Measurements from ENCODE around the gene FMOD. TPM values are rescaled to one million over a fixed set of nuclear protein-coding genes. Genes with fewer than 3 reads are reported as not detected.

Gene FMOD
- polyA plus RNA-seq, 3 donors: not detected

DNA sequence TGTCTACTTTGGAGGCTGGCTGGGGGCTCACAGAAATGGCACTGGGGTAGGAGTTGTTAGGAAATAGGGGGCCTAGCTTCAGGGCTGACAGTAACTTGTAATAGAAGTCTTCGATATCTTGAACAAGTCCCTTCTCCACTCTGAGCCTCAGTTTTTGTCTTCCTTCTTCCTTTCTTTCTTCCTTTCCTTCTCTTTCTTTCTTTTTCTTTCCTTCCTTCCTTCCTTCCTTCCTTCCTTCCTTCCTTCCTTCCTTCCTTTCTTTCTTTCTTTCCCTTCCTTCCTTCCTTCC lies 32.7 kb downstream of the FMOD start:
- Mint-ChIP-seq H3K27me3 (ENCODE audit: low read depth in 3 of 3) (peaks cover 0 to 4% (median 2%) of the 10 kb centered on the region in 3 donors), H3K4me3 (no peak overlapping the region), H3K27ac (no peak overlapping the region), H3K9me3 (peaks cover 0 to 3% (median 2%) of the 10 kb centered on the region in 7 donors), H3K4me1 (peaks cover 42% of the 10 kb centered on the region), H3K36me3 (peaks cover 8 to 12% of the 10 kb centered on the region in 2 donors)
- Histone ChIP-seq H3K4me2 (replicated peaks; ENCODE audit: extremely low read depth, low read length, poor library complexity, severe bottlenecking) (no peak overlapping the region), H3K4me3 (replicated peaks in 1 of 3; ENCODE audit: low read depth in 2 of 3, low read length in 3 of 3) (no peak overlapping the region), H3K4me1 (ENCODE audit: control insufficient read depth in 1 of 2, insufficient read depth in 2 of 2, low read length in 2 of 2) (peaks cover 34% of the 10 kb centered on the region in 2 donors), H3K9ac (ENCODE audit: insufficient read depth, low read length, poor library complexity, severe bottlenecking) (no peak overlapping the region), H3K27me3 (ENCODE audit: control insufficient read depth in 2 of 2, insufficient read depth in 2 of 2, low read length in 2 of 2) (no peaks in the 10 kb centered on the region), H3K27ac (ENCODE audit: low read depth in 1 of 2, low read length in 2 of 2) (no peak overlapping the region), H3K9me3 (replicated peaks in 1 of 2; ENCODE audit: control insufficient read depth in 1 of 2, insufficient read depth in 1 of 2, low read length in 2 of 2) (no peaks in the 10 kb centered on the region), H4K20me1 (ENCODE audit: insufficient read depth, low read length) (peaks cover 3% of the 10 kb centered on the region), H3K36me3 (replicated peaks in 1 of 2; ENCODE audit: control insufficient read depth in 1 of 2, insufficient read depth in 2 of 2, low read length in 2 of 2) (no peaks in the 10 kb centered on the region), H3K79me2 (ENCODE audit: insufficient read depth, low read length) (no peaks in the 10 kb centered on the region), H2AFZ (ENCODE audit: insufficient read depth, low read depth, low read length, poor library complexity, severe bottlenecking) (no peak overlapping the region)
- TF ChIP-seq, protein P1, sequence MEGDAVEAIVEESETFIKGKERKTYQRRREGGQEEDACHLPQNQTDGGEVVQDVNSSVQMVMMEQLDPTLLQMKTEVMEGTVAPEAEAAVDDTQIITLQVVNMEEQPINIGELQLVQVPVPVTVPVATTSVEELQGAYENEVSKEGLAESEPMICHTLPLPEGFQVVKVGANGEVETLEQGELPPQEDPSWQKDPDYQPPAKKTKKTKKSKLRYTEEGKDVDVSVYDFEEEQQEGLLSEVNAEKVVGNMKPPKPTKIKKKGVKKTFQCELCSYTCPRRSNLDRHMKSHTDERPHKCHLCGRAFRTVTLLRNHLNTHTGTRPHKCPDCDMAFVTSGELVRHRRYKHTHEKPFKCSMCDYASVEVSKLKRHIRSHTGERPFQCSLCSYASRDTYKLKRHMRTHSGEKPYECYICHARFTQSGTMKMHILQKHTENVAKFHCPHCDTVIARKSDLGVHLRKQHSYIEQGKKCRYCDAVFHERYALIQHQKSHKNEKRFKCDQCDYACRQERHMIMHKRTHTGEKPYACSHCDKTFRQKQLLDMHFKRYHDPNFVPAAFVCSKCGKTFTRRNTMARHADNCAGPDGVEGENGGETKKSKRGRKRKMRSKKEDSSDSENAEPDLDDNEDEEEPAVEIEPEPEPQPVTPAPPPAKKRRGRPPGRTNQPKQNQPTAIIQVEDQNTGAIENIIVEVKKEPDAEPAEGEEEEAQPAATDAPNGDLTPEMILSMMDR (IDR thresholded peaks at IDR 0.05): no peak
- DNase-seq: no peak
- intact Hi-C loops (cut with micrococcal nuclease): no loop called here
- WGBS (ENCODE audit: insufficient coverage): no CpG with 5 or more reads among the region's 1 CpG

DNA sequence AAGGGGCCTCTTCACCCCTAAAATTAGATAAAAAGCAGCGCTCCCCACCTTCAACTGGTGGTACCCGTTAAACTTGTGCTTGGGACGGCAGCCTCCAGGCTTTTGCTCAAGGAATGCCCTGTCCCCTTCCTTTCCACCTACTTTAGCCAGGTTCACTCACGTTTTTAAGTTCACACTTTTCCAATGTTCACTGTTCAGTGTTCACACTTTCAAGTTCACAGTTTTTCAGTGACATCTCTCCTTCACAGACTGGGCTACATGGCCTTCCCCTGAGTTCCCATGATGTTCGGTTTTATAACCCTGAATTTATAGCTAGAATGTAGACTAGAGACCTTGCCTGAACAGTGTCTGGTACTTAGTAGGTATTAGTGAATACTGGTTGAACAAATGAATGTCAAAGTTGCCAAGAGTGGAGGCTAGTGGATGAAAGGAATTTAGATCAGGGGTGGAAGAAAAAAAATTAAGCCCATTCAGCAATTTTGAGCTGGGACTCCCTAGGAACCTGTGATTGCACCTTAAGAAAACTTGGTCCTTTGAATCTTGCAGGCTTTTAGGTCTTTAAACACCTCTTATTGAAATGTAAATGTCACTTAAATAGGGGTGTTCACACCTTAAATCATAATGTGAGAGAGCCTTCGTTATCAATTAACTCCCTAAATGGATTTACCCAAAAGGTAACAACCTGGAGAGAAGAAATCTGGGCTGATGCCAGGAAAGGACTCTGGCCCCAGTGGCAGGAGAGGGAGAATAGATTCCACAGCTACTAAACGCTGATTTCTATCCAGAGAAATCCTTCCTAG lies 33.3 kb downstream of the FMOD start:
- no peak overlapping the region for H3K27ac Mint-ChIP-seq
- Histone ChIP-seq H3K79me2 (ENCODE audit: insufficient read depth, low read length) (no peaks in the 10 kb centered on the region), H3K4me1 (ENCODE audit: control insufficient read depth in 1 of 2, insufficient read depth in 2 of 2, low read length in 2 of 2) (peaks cover 29% of the 10 kb centered on the region in 2 donors), H4K20me1 (ENCODE audit: insufficient read depth, low read length) (peaks cover 6% of the 10 kb centered on the region), H3K4me3 (replicated peaks in 1 of 3; ENCODE audit: low read depth in 2 of 3, low read length in 3 of 3) (no peak overlapping the region), H3K9ac (ENCODE audit: insufficient read depth, low read length, poor library complexity, severe bottlenecking) (no peak overlapping the region), H3K4me2 (replicated peaks; ENCODE audit: extremely low read depth, low read length, poor library complexity, severe bottlenecking) (no peak overlapping the region), H3K9me3 (replicated peaks in 1 of 2; ENCODE audit: control insufficient read depth in 1 of 2, insufficient read depth in 1 of 2, low read length in 2 of 2) (no peaks in the 10 kb centered on the region), H3K36me3 (replicated peaks in 1 of 2; ENCODE audit: control insufficient read depth in 1 of 2, insufficient read depth in 2 of 2, low read length in 2 of 2) (no peaks in the 10 kb centered on the region), H3K27ac (ENCODE audit: low read depth in 1 of 2, low read length in 2 of 2) (no peak overlapping the region), H2AFZ (ENCODE audit: insufficient read depth, low read depth, low read length, poor library complexity, severe bottlenecking) (no peak overlapping the region), H3K27me3 (ENCODE audit: control insufficient read depth in 2 of 2, insufficient read depth in 2 of 2, low read length in 2 of 2) (no peaks in the 10 kb centered on the region)
- peaks cover 8 to 12% of the 10 kb centered on the region in 2 donors for H3K36me3 Mint-ChIP-seq
- WGBS (ENCODE audit: insufficient coverage): 89% methylated on average over 4 of the region's 7 CpGs
- TF ChIP-seq, protein P1 (IDR thresholded peaks at IDR 0.05): no peak
- H3K4me3 Mint-ChIP-seq: no peak overlapping the region
- H3K27me3 Mint-ChIP-seq (ENCODE audit: low read depth in 3 of 3): peaks cover 0 to 4% (median 2%) of the 10 kb centered on the region in 3 donors
- H3K4me1 Mint-ChIP-seq: peaks cover 37% of the 10 kb centered on the region
- intact Hi-C loops (cut with micrococcal nuclease): no loop called here
- no peak for DNase-seq
- peaks cover 0 to 3% (median 2%) of the 10 kb centered on the region in 7 donors for H3K9me3 Mint-ChIP-seq

Measured in CD14-positive monocyte (primary cell).